ENCODE results near the gene LRRIQ1.

LRRIQ1 gene

GRCh38 chr12:85281636-85282312 is 245.6 kb downstream of the LRRIQ1 start:
- no peak for DNase-seq

- no peak for DNase-seq
Observed at GRCh38 chr12:85283560-85283959, 247.4 kb downstream of the LRRIQ1 start.

Measured in Kasumi-1 (cell line).